ENCODE results near the gene PTBP1. TPM values are rescaled to one million over a fixed set of nuclear protein-coding genes. Genes with fewer than 3 reads are reported as not detected.

PTBP1 gene
- total and polyA plus RNA-seq, 2 donors (not counting 1 experiment from before 2014, with no cell fraction given): 137 to 309 TPM

GRCh38 chr19:769616-770015, 27.6 kb upstream of the PTBP1 start:
- peak; percentile 33 for DNase-seq
- H3K27ac Mint-ChIP-seq: no peak overlapping the region
- POLR2A ChIA-PET: no interaction called here

More at GRCh38 chr19:769616-770015, 27.6 kb upstream of the PTBP1 start:
- H3K9me3 Mint-ChIP-seq (ENCODE audit: insufficient read depth): no peaks in the 10 kb centered on the region
- H3K27me3 Mint-ChIP-seq: peaks cover 10% of the 10 kb centered on the region
- H3K4me1 ChIP-seq (ENCODE audit: control insufficient read depth in 2 of 2, insufficient read depth in 2 of 2, low read length in 2 of 2): peaks cover 0 to 3% of the 10 kb centered on the region in 2 donors
- no peaks in the 10 kb centered on the region for H3K79me2 ChIP-seq (ENCODE audit: control insufficient read depth, insufficient read depth, low read length)
- H3K4me3 ChIP-seq (ENCODE audit: control extremely low read depth in 1 of 5, extremely low read depth in 1 of 5, insufficient read depth in 1 of 5, low read depth in 2 of 5, low read length in 4 of 5): no peak overlapping the region
- no peak for ATAC-seq (ENCODE audit: low read depth)
- H3K36me3 ChIP-seq (replicated peaks in 1 of 2; ENCODE audit: control extremely low read depth in 1 of 2, control insufficient read depth in 1 of 2, extremely low read depth in 1 of 2, insufficient read depth in 2 of 2, low read length in 1 of 2): no peaks in the 10 kb centered on the region
- TF ChIP-seq EZH2 (IDR thresholded peaks at IDR 0.05; ENCODE audit: borderline replicate concordance, insufficient read depth, low read depth, low read length, poor library complexity, severe bottlenecking) (no peak), CTCF (IDR thresholded peaks at IDR 0.05) (no peak)
- no peak overlapping the region for H3K27ac ChIP-seq (ENCODE audit: low read length in 2 of 2)
- H2AFZ ChIP-seq (ENCODE audit: insufficient read depth, low read depth, low read length, poor library complexity, severe bottlenecking): no peak overlapping the region
- no peak overlapping the region for H3K4me3 Mint-ChIP-seq
- H3K9ac ChIP-seq (ENCODE audit: low read length): no peak overlapping the region
- intact Hi-C loops (cut with micrococcal nuclease): loop anchor here (1.0 to 2.0 kb wide), 2 partner anchors 87 to 215 kb away; partner anchors contain the start of gene WDR18
- 90% methylated on average over 2 of the region's 6 CpGs for WGBS (ENCODE audit: insufficient coverage)
- no peaks in the 10 kb centered on the region for H3K9me3 ChIP-seq (ENCODE audit: control extremely low read depth in 1 of 3, control insufficient read depth in 2 of 3, insufficient read depth in 1 of 3, low read length in 2 of 3)
- H3K4me2 ChIP-seq (replicated peaks; ENCODE audit: low read depth, low read length, poor library complexity, severe bottlenecking): no peak overlapping the region
- H3K27me3 ChIP-seq (replicated peaks in 1 of 4; ENCODE audit: control extremely low read depth in 1 of 4, control insufficient read depth in 3 of 4, insufficient read depth in 4 of 4, low read length in 3 of 4): peaks cover 0 to 24% (median 0%) of the 10 kb centered on the region in 4 experiments
- peaks cover 2% of the 10 kb centered on the region for H3K4me1 Mint-ChIP-seq
- no peaks in the 10 kb centered on the region for H4K20me1 ChIP-seq (ENCODE audit: control insufficient read depth, insufficient read depth, low read length, poor library complexity, severe bottlenecking)
- CTCF ChIA-PET: interaction anchor here (0.8 to 2.3 kb wide), 5 partner anchors 94 to 778 kb away, joined by 5 to 14 read pairs (median 5); partner anchors contain the start of gene WDR18

All from B cell (primary cell).